HEK293 (cell line): ENCODE measurements around the gene VWA3A.
"Not testable (repeated sequence)": the region's sequence is repeated elsewhere in the genome, so short reads cannot be mapped to it uniquely, and the experiment has no call there.

Experiments
- CTCF ChIA-PET: fragments of 350-600 bp; formaldehyde crosslinking; extraction: SDS; loops from one replicate; lab custom pipeline; 2021; ENCODE audit warnings: antibody characterized with exemption; lab: Yijun Ruan, JAX
- POLR2A ChIA-PET: fragments of 300-600 bp; formaldehyde crosslinking; extraction: SDS; loops from one replicate; lab custom pipeline; 2020; ENCODE audit warnings: antibody characterized with exemption, inconsistent platforms; lab: Yijun Ruan, JAX
- H3K27ac ChIP-seq: fragments of 200-500 bp; sonication (Bioruptor generic); 2 replicates; pipeline ENCODE4 v1.5.1; 2014; ENCODE audit warnings: low read depth, low read length, control low read depth, inconsistent platforms; ENCODE audit errors: extremely low read depth
- H3K36me3 ChIP-seq, 2 experiments: fragments of 200-500 bp in 1 of 2; sonication (Bioruptor generic) in 1 of 2; 1 replicate in 1 of 2; 2 replicates in 1 of 2; pipeline ENCODE4 v1.5.1; 2014 to 2017; ENCODE audit warnings: inconsistent platforms in 2 of 2, low read length in 2 of 2; ENCODE audit not compliant: control insufficient read depth in 2 of 2, insufficient read depth in 1 of 2
- H3K4me1 ChIP-seq: fragments of 200-500 bp; sonication (Bioruptor generic); 2 replicates; pipeline ENCODE4 v1.5.1; 2014; ENCODE audit warnings: mild to moderate bottlenecking, low read length, inconsistent platforms; ENCODE audit not compliant: control insufficient read depth, insufficient read depth
- H3K4me3 ChIP-seq: 2 replicates; pipeline ENCODE4 v1.5.1; 2011; ENCODE audit warnings: low read depth, mild to moderate bottlenecking, control low read depth, low read length, moderate library complexity
- H3K9me3 ChIP-seq: fragments of 200-500 bp; sonication (Bioruptor generic); 2 replicates; pipeline ENCODE4 v1.5.1; 2014; ENCODE audit warnings: low read depth, low read length, inconsistent platforms; ENCODE audit not compliant: control insufficient read depth, insufficient read depth
- EGR2 ChIP-seq: fragments of 450-650 bp; formaldehyde crosslinking; IDR thresholded peaks from 2 replicates; pipeline ENCODE4 v1.5.1; 2016; ENCODE audit warnings: low read depth, missing biosample characterization, missing genetic modification characterization
- MYNN ChIP-seq: fragments of 450-650 bp; formaldehyde crosslinking; IDR thresholded peaks from 2 replicates; pipeline ENCODE4 v1.5.1; 2016; ENCODE audit warnings: missing biosample characterization, missing genetic modification characterization, borderline replicate concordance
- PRDM10 ChIP-seq: fragments of 450-650 bp; formaldehyde crosslinking; IDR thresholded peaks from 2 replicates; pipeline ENCODE4 v1.5.1; 2016; ENCODE audit warnings: missing biosample characterization, missing genetic modification characterization
- TRIM28 ChIP-seq: IDR thresholded peaks from 2 replicates; pipeline ENCODE4 v1.6.1; 2011; ENCODE audit warnings: low read length, control low read depth, borderline replicate concordance
- ZFHX2 ChIP-seq: fragments of 450-650 bp; formaldehyde crosslinking; conservative IDR thresholded peaks from 2 replicates; pipeline ENCODE4 v1.5.1; 2016; ENCODE audit warnings: missing biosample characterization, missing genetic modification characterization
- ZFP69B ChIP-seq: fragments of 450-650 bp; formaldehyde crosslinking; IDR thresholded peaks from 2 replicates; pipeline ENCODE4 v1.5.1; 2016; ENCODE audit warnings: missing biosample characterization, missing genetic modification characterization
- ZIC2 ChIP-seq: fragments of 450-650 bp; formaldehyde crosslinking; IDR thresholded peaks from 2 replicates; pipeline ENCODE4 v1.5.1; 2016; ENCODE audit warnings: missing biosample characterization, missing genetic modification characterization
- ZNF16 ChIP-seq: fragments of 450-650 bp; formaldehyde crosslinking; IDR thresholded peaks from 2 replicates; pipeline ENCODE4 v1.5.1; 2016; ENCODE audit warnings: low read depth, missing biosample characterization, missing genetic modification characterization
- ZNF221 ChIP-seq: fragments of 450-650 bp; formaldehyde crosslinking; IDR thresholded peaks from 2 replicates; pipeline ENCODE4 v1.5.1; 2017; ENCODE audit warnings: missing biosample characterization, missing genetic modification characterization, borderline replicate concordance
- ZNF223 ChIP-seq: fragments of 450-650 bp; formaldehyde crosslinking; IDR thresholded peaks from 2 replicates; pipeline ENCODE4 v1.5.1; 2016; ENCODE audit warnings: missing biosample characterization, missing genetic modification characterization
- ZNF366 ChIP-seq: fragments of 450-650 bp; formaldehyde crosslinking; conservative IDR thresholded peaks from 2 replicates; pipeline ENCODE4 v1.5.1; 2016; ENCODE audit warnings: missing biosample characterization, missing genetic modification characterization
- ZNF571 ChIP-seq: fragments of 450-650 bp; formaldehyde crosslinking; IDR thresholded peaks from 2 replicates; pipeline ENCODE4 v1.5.0; 2017; ENCODE audit warnings: missing biosample characterization, missing genetic modification characterization
- ZNF664 ChIP-seq: fragments of 450-650 bp; formaldehyde crosslinking; IDR thresholded peaks from 2 replicates; pipeline ENCODE4 v1.5.1; 2016; ENCODE audit warnings: missing biosample characterization, missing genetic modification characterization

Gene VWA3A, protein sequence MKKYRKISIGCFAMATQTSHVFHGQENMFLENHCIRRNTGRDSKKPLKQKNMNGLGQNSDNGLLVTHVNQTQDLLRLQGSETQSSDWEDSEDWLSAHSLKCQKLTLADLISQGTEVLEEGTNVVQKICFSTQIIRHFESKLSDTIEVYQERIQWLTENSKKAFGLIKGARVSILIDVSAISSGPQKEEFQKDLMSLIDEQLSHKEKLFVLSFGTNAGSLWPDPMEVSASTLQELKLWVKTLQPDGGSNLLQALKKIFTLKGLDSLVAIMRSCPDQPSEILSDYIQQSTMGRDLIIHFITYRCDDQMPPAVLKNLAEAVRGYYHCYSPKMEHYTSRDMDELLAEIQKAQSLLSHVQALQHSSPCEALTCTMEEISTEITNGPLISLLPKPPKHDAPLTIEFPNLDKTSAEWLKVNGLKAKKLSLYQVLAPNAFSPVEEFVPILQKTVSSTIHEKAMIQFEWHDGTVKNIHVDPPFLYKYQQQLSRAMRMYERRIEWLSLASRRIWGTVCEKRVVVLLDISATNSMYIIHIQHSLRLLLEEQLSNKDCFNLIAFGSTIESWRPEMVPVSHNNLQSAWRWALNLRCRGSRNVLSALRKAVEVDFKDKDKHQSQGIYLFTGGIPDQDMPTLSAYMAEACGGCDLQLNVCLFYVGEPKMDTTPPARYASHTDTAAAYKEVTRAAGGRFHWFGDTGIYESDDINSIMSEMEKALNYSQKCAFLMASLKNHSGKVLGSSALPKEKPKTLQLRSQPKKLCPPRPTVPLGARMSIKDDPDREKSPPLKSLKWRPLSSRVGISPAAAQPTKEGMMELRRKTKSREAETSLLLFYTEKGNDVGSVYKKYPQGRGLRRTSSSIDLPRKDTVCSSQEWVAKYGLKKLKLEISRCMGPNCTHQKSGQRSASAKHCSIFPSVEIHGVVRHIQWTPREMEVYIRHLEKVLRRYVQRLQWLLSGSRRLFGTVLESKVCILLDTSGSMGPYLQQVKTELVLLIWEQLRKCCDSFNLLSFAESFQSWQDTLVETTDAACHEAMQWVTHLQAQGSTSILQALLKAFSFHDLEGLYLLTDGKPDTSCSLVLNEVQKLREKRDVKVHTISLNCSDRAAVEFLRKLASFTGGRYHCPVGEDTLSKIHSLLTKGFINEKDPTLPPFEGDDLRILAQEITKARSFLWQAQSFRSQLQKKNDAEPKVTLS

DNA sequence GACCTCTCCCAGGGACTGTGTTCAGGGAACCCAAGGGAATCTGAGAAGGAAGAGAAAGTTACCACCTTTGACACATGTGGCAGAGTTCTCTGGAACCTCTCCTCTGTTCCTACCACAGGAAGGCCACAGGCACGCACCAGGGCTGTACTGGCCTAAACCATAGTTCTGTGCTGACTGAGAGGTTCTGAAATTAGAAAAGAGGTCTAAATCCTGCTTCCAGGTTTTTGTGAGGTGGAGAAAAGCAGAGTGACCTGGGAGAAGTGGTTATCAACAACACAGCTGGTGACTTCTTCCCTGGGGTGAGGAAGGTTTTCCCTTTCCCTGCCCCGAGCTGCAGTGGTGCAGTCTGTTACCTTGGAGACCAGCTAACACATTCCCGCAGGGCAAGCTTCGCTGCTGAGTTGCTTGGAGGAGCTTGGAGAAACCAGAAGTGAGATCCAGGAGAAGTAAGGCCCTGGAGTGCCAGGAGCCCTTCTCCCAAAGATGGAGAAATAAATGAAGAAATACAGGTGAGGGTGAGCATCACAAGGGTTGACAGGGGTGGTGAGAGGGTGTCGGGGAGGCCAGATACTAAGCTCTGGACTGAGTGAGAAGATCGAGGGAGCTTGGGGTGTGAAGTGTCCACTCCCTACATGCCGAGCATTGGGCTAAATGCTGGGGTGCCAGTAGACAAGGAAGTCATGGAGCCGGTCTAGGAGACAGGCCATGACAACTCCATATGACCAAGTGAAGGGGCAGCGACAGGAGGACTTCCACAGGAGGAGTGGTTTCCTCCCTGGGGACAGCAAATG is at the start of gene VWA3A:
Gene VWA3A (plus strand): TSS at position 399 of the 791 bp plus-strand sequence. CDS start 97 bp downstream, at position 496.
- ChIA-PET POLR2A (no interaction called here), CTCF (interaction anchor here (1.0 to 5.5 kb wide), 3 partner anchors 9 to 96 kb away, joined by 3 to 40 read pairs (median 11); no protein-coding TSS in a partner anchor)
- TF ChIP-seq ZNF221 (tag by site-specific recombination) = no peak
- no peak for TF ChIP-seq ZFP69B
- no peak for TF ChIP-seq ZNF571 (tag by site-specific recombination)
- TF ChIP-seq ZNF223 (tag by site-specific recombination) = no peak
- TF ChIP-seq ZNF16 = no peak
- no peak for TF ChIP-seq ZNF366 (tag by site-specific recombination)
- TF ChIP-seq MYNN (tag by site-specific recombination) = no peak
- TF ChIP-seq TRIM28 = 0 out of 2 replicates have a peak, but pooled peaks have one; percentile 55
- peak; percentile 99 for TF ChIP-seq PRDM10 (tag by site-specific recombination)
- no peak for TF ChIP-seq ZNF664
- peak; percentile 70 for TF ChIP-seq ZIC2 (tag by site-specific recombination)
- Histone ChIP-seq H3K27ac (no peak within 1 kb of the TSS), H3K4me3 (no peak within 1 kb of the TSS), H3K36me3 (no peaks in the 10 kb centered on the region; a peak in 1 of 3 replicates), H3K9me3 (no peaks in the 10 kb centered on the region), H3K4me1 (peaks cover 2% of the 10 kb centered on the region; the same call in 1 of the 2 replicates)

DNA sequence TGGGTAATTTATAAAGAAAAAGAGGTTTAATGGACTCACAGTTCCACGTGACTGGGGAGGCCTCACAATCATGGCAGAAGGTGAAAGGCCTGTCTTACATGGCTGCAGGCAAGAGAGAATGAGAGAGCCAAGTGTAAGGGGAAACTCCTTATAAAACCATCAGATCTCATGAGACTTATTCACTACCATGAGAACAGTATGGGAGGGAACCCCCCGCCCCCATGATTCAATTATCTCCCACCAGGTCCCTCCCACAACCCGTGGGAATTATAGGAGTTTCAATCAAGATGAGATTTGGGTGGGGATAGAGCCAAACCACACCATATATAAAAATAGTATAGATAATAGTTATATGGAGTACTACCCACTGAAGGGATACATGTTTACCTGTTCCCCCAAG is 48.5 kb upstream of the VWA3A start:
- H3K27ac ChIP-seq, H3K4me1 ChIP-seq, POLR2A ChIA-PET: not testable (repeated sequence)
- TF ChIP-seq EGR2 (tag by site-specific recombination) = peak; percentile 84
- peak; percentile 63 for TF ChIP-seq ZFHX2 (tag by site-specific recombination)
- TF ChIP-seq, all 188 proteins: peak for 2; not testable (repeated sequence) for 186
- not testable (repeated sequence) for H3K36me3 ChIP-seq, H3K9me3 ChIP-seq, H3K4me3 ChIP-seq
- CTCF ChIA-PET = interaction anchor here (1.3 kb wide), 1 partner anchor 34 kb away, joined by 3 read pairs; no protein-coding TSS in a partner anchor

- H3K36me3 ChIP-seq, H3K4me1 ChIP-seq, H3K9me3 ChIP-seq, POLR2A ChIA-PET, H3K27ac ChIP-seq, H3K4me3 ChIP-seq: not testable (repeated sequence)
- CTCF ChIA-PET = interaction anchor here (0.7 kb wide), 1 partner anchor 45 kb away, joined by 4 read pairs; no protein-coding TSS in a partner anchor
Observed at GRCh38 chr16:22045888-22046287, 46.5 kb upstream of the VWA3A start.
